Keratinocyte (primary cell): ENCODE measurements around the gene GPRC5B. TPM values are rescaled to one million over a fixed set of nuclear protein-coding genes. Genes with fewer than 3 reads are reported as not detected.

ENCODE experiments used
- DNase-seq: peaks from one replicate; pipeline ENCODE4 v3.0.0-alpha.2; 2011; ENCODE audit warnings: low read depth, missing footprints, low spot score
- FAIRE-seq: peaks from 2 replicates; lab custom pipeline; 2011; peaks lifted over from hg19 to GRCh38; lab: Jason Lieb, UNC
- H2AFZ ChIP-seq: 2 replicates; pipeline ENCODE4 v1.6.0; 2012; ENCODE audit warnings: low read length, control low read depth, inconsistent platforms; ENCODE audit not compliant: control insufficient read depth
- H3K27ac ChIP-seq: 2 replicates; pipeline ENCODE4 v1.5.1; 2011; ENCODE audit warnings: low read length; ENCODE audit not compliant: control insufficient read depth, insufficient read depth
- H3K27me3 ChIP-seq: 3 replicates; pipeline ENCODE4 v1.6.0; 2011; ENCODE audit warnings: low read length; ENCODE audit not compliant: control insufficient read depth, insufficient read depth; ENCODE audit errors: extremely low read depth
- H3K36me3 ChIP-seq, 2 experiments: 2 replicates in 1 of 2; 3 replicates in 1 of 2; pipeline ENCODE4 v1.5.1; 2011; ENCODE audit warnings: low read length in 2 of 2, mild to moderate bottlenecking in 1 of 2; ENCODE audit not compliant: control insufficient read depth in 2 of 2, insufficient read depth in 2 of 2; ENCODE audit errors: extremely low read depth in 1 of 2
- H3K4me1 ChIP-seq: 3 replicates; pipeline ENCODE4 v1.5.1; 2011; ENCODE audit warnings: low read length; ENCODE audit not compliant: control insufficient read depth, insufficient read depth; ENCODE audit errors: extremely low read depth
- H3K4me2 ChIP-seq: 3 replicates; pipeline ENCODE4 v1.6.0; 2011; ENCODE audit warnings: low read depth, low read length; ENCODE audit not compliant: control insufficient read depth, insufficient read depth; ENCODE audit errors: extremely low read depth
- H3K4me3 ChIP-seq, 3 experiments: fragments of 200-600 bp in 1 of 3; sonication (generic) in 1 of 3; 2 replicates in 2 of 3; 3 replicates in 1 of 3; pipeline ENCODE4 v1.5.1; 2011 to 2016; ENCODE audit warnings: low read length in 3 of 3, mild to moderate bottlenecking in 3 of 3, control low read depth in 2 of 3, inconsistent platforms in 1 of 3, low read depth in 1 of 3, mixed read lengths in 1 of 3, mixed run types in 1 of 3, moderate library complexity in 1 of 3; ENCODE audit not compliant: control insufficient read depth in 2 of 3, insufficient read depth in 2 of 3; ENCODE audit errors: extremely low read depth in 1 of 3
- H3K79me2 ChIP-seq: 2 replicates; pipeline ENCODE4 v1.6.0; 2012; ENCODE audit warnings: low read length; ENCODE audit not compliant: control insufficient read depth, insufficient read depth
- H3K9ac ChIP-seq: 3 replicates; pipeline ENCODE4 v1.6.0; 2011; ENCODE audit warnings: low read length; ENCODE audit not compliant: control insufficient read depth, insufficient read depth; ENCODE audit errors: extremely low read depth
- H3K9me1 ChIP-seq: 3 replicates; pipeline ENCODE4 v1.6.0; 2011; ENCODE audit warnings: low read length; ENCODE audit not compliant: control insufficient read depth, insufficient read depth; ENCODE audit errors: extremely low read depth
- H3K9me3 ChIP-seq: 2 replicates; pipeline ENCODE4 v1.5.1; 2012; ENCODE audit warnings: low read depth, low read length; ENCODE audit not compliant: control insufficient read depth
- H4K20me1 ChIP-seq: 3 replicates; pipeline ENCODE4 v1.6.0; 2011; ENCODE audit warnings: low read length; ENCODE audit not compliant: control insufficient read depth, insufficient read depth; ENCODE audit errors: extremely low read depth
- CTCF ChIP-seq, 3 experiments: IDR thresholded peaks in 1 of 3; conservative IDR thresholded peaks in 1 of 3; optimal IDR thresholded peaks in 1 of 3; 2 replicates in 2 of 3; 3 replicates in 1 of 3; pipeline versions ENCODE3 to v1.5.1; 2011; ENCODE audit warnings: low read length in 3 of 3, mild to moderate bottlenecking in 3 of 3, moderate library complexity in 2 of 3, control low read depth in 1 of 3, inconsistent platforms in 1 of 3; ENCODE audit not compliant: insufficient read depth in 2 of 3; ENCODE audit errors: extremely low read depth in 1 of 3
- EZH2 ChIP-seq: IDR thresholded peaks from one replicate; pipeline ENCODE4 v1.6.1; 2012; ENCODE audit warnings: inconsistent platforms, mild to moderate bottlenecking, low read length, moderate library complexity
- dilution Hi-C: fragments of 300-500 bp; cut with MboI; formaldehyde crosslinking; loops from one replicate; pipeline ENCODE4 v1.7.0; 2020; ENCODE audit warnings: low sequenced_read_pairs; ENCODE audit not compliant: extremely low pct_ligation_motif_present
- polyA plus RNA-seq, 5 experiments: library from polyadenylated mRNA; depleted of rRNA in 3 of 5; stranded (reverse) in 3 of 5; stranded (forward) in 1 of 5; unstranded in 1 of 5; fragments of >200 nt; gene quantifications; 1 replicate in 1 of 5; 2 replicates in 3 of 5; 3 replicates in 1 of 5; pipeline versions ENCODE4 v1.2.1 to v1.2.3, GENCODE V29; 2011 to 2012; ENCODE audit warnings: missing spikeins in 2 of 5, low read depth in 1 of 5, low replicate concordance in 1 of 5

GPRC5B gene
- polyA plus RNA-seq, 1 donor (not counting 4 experiments of a cell fraction or from before 2014, with no cell fraction given), result 0.03 TPM

- no peak overlapping the region for H3K27ac ChIP-seq
- dilution Hi-C loops, result no loop called here
- H3K9ac ChIP-seq, result no peak overlapping the region
- H3K79me2 ChIP-seq, result no peaks in the 10 kb centered on the region
- no peak for DNase-seq
- no peak overlapping the region for H3K4me3 ChIP-seq
- no peak for FAIRE-seq
- no peak overlapping the region for H2AFZ ChIP-seq
- no peak for TF ChIP-seq EZH2
- TF ChIP-seq CTCF (optimal IDR thresholded peaks at IDR 0.05 in 1 of 3, IDR thresholded peaks at IDR 0.05 in 1 of 3, conservative IDR thresholded peaks at IDR 0.05 in 1 of 3; ENCODE audit: extremely low read depth in 1 of 3, insufficient read depth in 2 of 3, low read length in 3 of 3), result no peak
- H3K4me1 ChIP-seq, result no peaks in the 10 kb centered on the region
- no peak overlapping the region for H3K4me2 ChIP-seq
- H3K9me3 ChIP-seq, result no peaks in the 10 kb centered on the region
- no peaks in the 10 kb centered on the region for H4K20me1 ChIP-seq
- H3K36me3 ChIP-seq, result no peaks in the 10 kb centered on the region
- H3K9me1 ChIP-seq, result no peaks in the 10 kb centered on the region
- no peaks in the 10 kb centered on the region for H3K27me3 ChIP-seq
Observed at GRCh38 chr16:19911204-19911603, 26.6 kb upstream of the GPRC5B start.

GRCh38 chr16:19909750-19910322 lies 25.2 kb upstream of the GPRC5B start:
- Histone ChIP-seq H2AFZ (no peak overlapping the region), H3K4me2 (no peak overlapping the region), H3K4me3 (no peak overlapping the region), H3K27ac (no peak overlapping the region), H3K79me2 (no peaks in the 10 kb centered on the region), H3K9me1 (no peaks in the 10 kb centered on the region), H3K9ac (no peak overlapping the region), H3K27me3 (no peaks in the 10 kb centered on the region), H3K36me3 (no peaks in the 10 kb centered on the region), H3K9me3 (no peaks in the 10 kb centered on the region), H3K4me1 (no peaks in the 10 kb centered on the region), H4K20me1 (no peaks in the 10 kb centered on the region)
- DNase-seq (no peak), FAIRE-seq (no peak)
- TF ChIP-seq CTCF (optimal IDR thresholded peaks at IDR 0.05 in 1 of 3, IDR thresholded peaks at IDR 0.05 in 1 of 3, conservative IDR thresholded peaks at IDR 0.05 in 1 of 3; ENCODE audit: extremely low read depth in 1 of 3, insufficient read depth in 2 of 3, low read length in 3 of 3), result no peak
- no peak for TF ChIP-seq EZH2
- dilution Hi-C loops, result no loop called here
